Measurements from ENCODE around the gene B9D1. TPM values are rescaled to one million over a fixed set of nuclear protein-coding genes. Genes with fewer than 3 reads are reported as not detected.

The B9D1 gene
- polyA plus RNA-seq, 3 donors: 1.0 TPM; not detected in 2

GRCh38 chr17:19410875-19411620 lies 48.5 kb upstream of the B9D1 start, which contains the start of gene RNF112:
RNF112 (plus strand) TSS chr17:19411232; CDS start chr17:19411409, 177 bp downstream.
- Mint-ChIP-seq H3K9me3 (no peaks in the 10 kb centered on the region), H3K27ac (peak within 1 kb of the TSS in 3 of 7 donors; percentile 17 to 67 (median 51)), H3K27me3 (ENCODE audit: low read depth in 3 of 3) (peaks cover 10 to 21% (median 13%) of the 10 kb centered on the region in 3 donors), H3K4me1 (no peaks in the 10 kb centered on the region), H3K4me3 (peak within 1 kb of the TSS in 1 of 2 donors; percentile 7), H3K36me3 (no peaks in the 10 kb centered on the region)
- no peak for DNase-seq
- no peaks in the 10 kb centered on the region for H3K79me2 ChIP-seq (ENCODE audit: insufficient read depth, low read length)
- H3K27ac ChIP-seq (ENCODE audit: low read depth in 1 of 2, low read length in 2 of 2): no peak within 1 kb of the TSS
- H3K4me1 ChIP-seq (ENCODE audit: control insufficient read depth in 1 of 2, insufficient read depth in 2 of 2, low read length in 2 of 2): no peaks in the 10 kb centered on the region
- H3K4me2 ChIP-seq (replicated peaks; ENCODE audit: extremely low read depth, low read length, poor library complexity, severe bottlenecking): no peak within 1 kb of the TSS
- no peak within 1 kb of the TSS for H3K4me3 ChIP-seq (replicated peaks in 1 of 3; ENCODE audit: low read depth in 2 of 3, low read length in 3 of 3)
- intact Hi-C loops (cut with micrococcal nuclease): loop anchor here in 1 of 2 donors (10.0 kb wide), 1 partner anchor 46 kb away; the partner anchor contains the start of gene B9D1
- no peak within 1 kb of the TSS for H2AFZ ChIP-seq (ENCODE audit: insufficient read depth, low read depth, low read length, poor library complexity, severe bottlenecking)
- H3K9ac ChIP-seq (ENCODE audit: insufficient read depth, low read length, poor library complexity, severe bottlenecking): no peak within 1 kb of the TSS
- no peaks in the 10 kb centered on the region for H3K36me3 ChIP-seq (replicated peaks in 1 of 2; ENCODE audit: control insufficient read depth in 1 of 2, insufficient read depth in 2 of 2, low read length in 2 of 2)
- no peak for TF ChIP-seq CTCF (IDR thresholded peaks at IDR 0.05)
- H3K27me3 ChIP-seq (ENCODE audit: control insufficient read depth in 2 of 2, insufficient read depth in 2 of 2, low read length in 2 of 2): peaks cover 0 to 9% of the 10 kb centered on the region in 2 donors
- H3K9me3 ChIP-seq (replicated peaks in 1 of 2; ENCODE audit: control insufficient read depth in 1 of 2, insufficient read depth in 1 of 2, low read length in 2 of 2): no peaks in the 10 kb centered on the region
- no peaks in the 10 kb centered on the region for H4K20me1 ChIP-seq (ENCODE audit: insufficient read depth, low read length)
- WGBS (ENCODE audit: insufficient coverage): 68% methylated on average over 15 of the region's 23 CpGs

GRCh38 chr17:19410091-19410490 lies 47.6 kb upstream of the B9D1 start:
- H2AFZ ChIP-seq (ENCODE audit: insufficient read depth, low read depth, low read length, poor library complexity, severe bottlenecking): no peak overlapping the region
- H3K4me1 ChIP-seq (ENCODE audit: control insufficient read depth in 1 of 2, insufficient read depth in 2 of 2, low read length in 2 of 2): no peaks in the 10 kb centered on the region
- Mint-ChIP-seq H3K9me3 (no peaks in the 10 kb centered on the region), H3K36me3 (no peaks in the 10 kb centered on the region), H3K27me3 (ENCODE audit: low read depth in 3 of 3) (peaks cover 10 to 19% (median 13%) of the 10 kb centered on the region in 3 donors), H3K4me1 (no peaks in the 10 kb centered on the region), H3K27ac (peak overlapping the region in 2 of 7 donors; percentile 17 to 51), H3K4me3 (no peak overlapping the region)
- no peak for TF ChIP-seq CTCF (IDR thresholded peaks at IDR 0.05)
- no peak for DNase-seq
- no peak overlapping the region for H3K27ac ChIP-seq (ENCODE audit: low read depth in 1 of 2, low read length in 2 of 2)
- H3K4me3 ChIP-seq (replicated peaks in 1 of 3; ENCODE audit: low read depth in 2 of 3, low read length in 3 of 3): no peak overlapping the region
- H3K36me3 ChIP-seq (replicated peaks in 1 of 2; ENCODE audit: control insufficient read depth in 1 of 2, insufficient read depth in 2 of 2, low read length in 2 of 2): no peaks in the 10 kb centered on the region
- H3K4me2 ChIP-seq (replicated peaks; ENCODE audit: extremely low read depth, low read length, poor library complexity, severe bottlenecking): no peak overlapping the region
- no peaks in the 10 kb centered on the region for H3K79me2 ChIP-seq (ENCODE audit: insufficient read depth, low read length)
- H3K9ac ChIP-seq (ENCODE audit: insufficient read depth, low read length, poor library complexity, severe bottlenecking): no peak overlapping the region
- 98% methylated on average over 4 of the region's 6 CpGs for WGBS (ENCODE audit: insufficient coverage)
- intact Hi-C loops (cut with micrococcal nuclease): loop anchor here in 1 of 2 donors (10.0 kb wide), 1 partner anchor 45 kb away; the partner anchor contains the start of gene B9D1
- no peaks in the 10 kb centered on the region for H4K20me1 ChIP-seq (ENCODE audit: insufficient read depth, low read length)
- H3K27me3 ChIP-seq (ENCODE audit: control insufficient read depth in 2 of 2, insufficient read depth in 2 of 2, low read length in 2 of 2): peaks cover 0 to 9% of the 10 kb centered on the region in 2 donors
- H3K9me3 ChIP-seq (replicated peaks in 1 of 2; ENCODE audit: control insufficient read depth in 1 of 2, insufficient read depth in 1 of 2, low read length in 2 of 2): no peaks in the 10 kb centered on the region
